Activated CD8-positive, alpha-beta memory T cell treated with anti-CD3 and anti-CD28 coated beads for 48 hours (primary cell): ENCODE data around the gene ABHD17A.
"Not testable (repeated sequence)": the region's sequence is repeated elsewhere in the genome, so short reads cannot be mapped to it uniquely, and the experiment has no call there.

Source experiments
- DNase-seq, 3 experiments: peaks; one replicate each; pipeline ENCODE4 v3.0.0-alpha.2; 2020; ENCODE audit warnings: low read depth in 2 of 3, low spot score in 2 of 3

Gene ABHD17A

GRCh38 chr19:1911098-1911497 lies 25.8 kb upstream of the ABHD17A start:
- no peak for DNase-seq

GRCh38 chr19:1910177-1910576 lies 24.9 kb upstream of the ABHD17A start:
- DNase-seq: no peak

GRCh38 chr19:1909761-1910080 lies 24.4 kb upstream of the ABHD17A start:
- no peak for DNase-seq

GRCh38 chr19:1908364-1908678 lies 23.0 kb upstream of the ABHD17A start:
- no peak for DNase-seq

GRCh38 chr19:1907563-1908363 lies 22.5 kb upstream of the ABHD17A start:
- DNase-seq: no peak

GRCh38 chr19:1906985-1907562 lies 21.8 kb upstream of the ABHD17A start:
- no peak for DNase-seq

GRCh38 chr19:1905863-1906375 lies 20.6 kb upstream of the ABHD17A start:
- no peak for DNase-seq

- peak; percentile 79 to 97 (median 89) for DNase-seq
Observed at GRCh38 chr19:1905110-1905862, 20.0 kb upstream of the ABHD17A start, which contains the start of the genes ADAT3 and SCAMP4. Gene ADAT3, plus strand, starts transcription at chr19:1905399. Its CDS starts 6,649 bp downstream, at chr19:1912048. Gene SCAMP4, plus strand, starts transcription at chr19:1905399. Its CDS starts 9,621 bp downstream, at chr19:1915020.

GRCh38 chr19:1904860-1905109 lies 19.5 kb upstream of the ABHD17A start:
- DNase-seq: no peak

GRCh38 chr19:1902923-1903322 lies 17.6 kb upstream of the ABHD17A start:
- DNase-seq: no peak

GRCh38 chr19:1901940-1902404 lies 16.7 kb upstream of the ABHD17A start:
- no peak for DNase-seq

- no peak for DNase-seq
Observed at GRCh38 chr19:1896508-1896907, 11.2 kb upstream of the ABHD17A start.

GRCh38 chr19:1893791-1894190 lies 8.5 kb upstream of the ABHD17A start:
- no peak for DNase-seq

GRCh38 chr19:1889907-1890306 lies 4.6 kb upstream of the ABHD17A start:
- DNase-seq: no peak

- DNase-seq: no peak
Observed at GRCh38 chr19:1888385-1888784, 3.1 kb upstream of the ABHD17A start.

- DNase-seq: not testable (repeated sequence)
Observed at GRCh38 chr19:1886360-1886759, 1.1 kb upstream of the ABHD17A start.

GRCh38 chr19:1884719-1885334 lies 469 bp downstream of the ABHD17A start:
- DNase-seq: no peak

- DNase-seq: no peak
Observed at GRCh38 chr19:1884291-1884718, 991 bp downstream of the ABHD17A start.

GRCh38 chr19:1883784-1884183 lies 1.5 kb downstream of the ABHD17A start:
- no peak for DNase-seq

- no peak for DNase-seq
Observed at GRCh38 chr19:1882786-1883692, 2.3 kb downstream of the ABHD17A start.
